ENCODE data around the gene SYDE1.

- TF ChIP-seq POLR2A (IDR thresholded peaks at IDR 0.05) (no peak), CTCF (IDR thresholded peaks at IDR 0.05) (no peak)
These were observed 5.2 kb downstream of the SYDE1 start for GRCh38 chr19:15112385-15112784.
